ENCODE results near the gene DSCAM. TPM values are rescaled to one million over a fixed set of nuclear protein-coding genes. Genes with fewer than 3 reads are reported as not detected.

The DSCAM gene
- total RNA-seq, 1 experiment from 2014 or later = not detected

- DNase-seq (ENCODE audit: low read depth, low spot score) = no peak
- in situ Hi-C loops (cut with HindIII; ENCODE audit: low pct_unique_long_range_greater_than_20kb, low sequenced_read_pairs) = no loop called here
Observed at GRCh38 chr21:40562242-40563002, 284.5 kb downstream of the DSCAM start.

GRCh38 chr21:40556442-40556968 is 290.5 kb downstream of the DSCAM start:
- no peak for DNase-seq (ENCODE audit: low read depth, low spot score)
- in situ Hi-C loops (cut with HindIII; ENCODE audit: low pct_unique_long_range_greater_than_20kb, low sequenced_read_pairs) = no loop called here

GRCh38 chr21:40555021-40555528 is 291.9 kb downstream of the DSCAM start:
- in situ Hi-C loops (cut with HindIII; ENCODE audit: low pct_unique_long_range_greater_than_20kb, low sequenced_read_pairs) = no loop called here
- no peak for DNase-seq (ENCODE audit: low read depth, low spot score)

GRCh38 chr21:40553781-40554180 is 293.2 kb downstream of the DSCAM start:
- in situ Hi-C loops (cut with HindIII; ENCODE audit: low pct_unique_long_range_greater_than_20kb, low sequenced_read_pairs) = no loop called here
- DNase-seq (ENCODE audit: low read depth, low spot score) = no peak

- no peak for DNase-seq (ENCODE audit: low read depth, low spot score)
- in situ Hi-C loops (cut with HindIII; ENCODE audit: low pct_unique_long_range_greater_than_20kb, low sequenced_read_pairs) = no loop called here
Observed at GRCh38 chr21:40547906-40548513, 298.9 kb downstream of the DSCAM start.

GRCh38 chr21:40546647-40547046 is 300.3 kb downstream of the DSCAM start:
- DNase-seq (ENCODE audit: low read depth, low spot score) = no peak
- in situ Hi-C loops (cut with HindIII; ENCODE audit: low pct_unique_long_range_greater_than_20kb, low sequenced_read_pairs) = no loop called here

- DNase-seq (ENCODE audit: low read depth, low spot score) = no peak
- in situ Hi-C loops (cut with HindIII; ENCODE audit: low pct_unique_long_range_greater_than_20kb, low sequenced_read_pairs) = no loop called here
Observed at GRCh38 chr21:40540216-40540615, 306.7 kb downstream of the DSCAM start.

GRCh38 chr21:40534886-40535285 is 312.1 kb downstream of the DSCAM start:
- no peak for DNase-seq (ENCODE audit: low read depth, low spot score)
- in situ Hi-C loops (cut with HindIII; ENCODE audit: low pct_unique_long_range_greater_than_20kb, low sequenced_read_pairs) = no loop called here

GRCh38 chr21:40531431-40532110 is 315.4 kb downstream of the DSCAM start:
- DNase-seq (ENCODE audit: low read depth, low spot score) = no peak
- in situ Hi-C loops (cut with HindIII; ENCODE audit: low pct_unique_long_range_greater_than_20kb, low sequenced_read_pairs) = no loop called here

- in situ Hi-C loops (cut with HindIII; ENCODE audit: low pct_unique_long_range_greater_than_20kb, low sequenced_read_pairs) = no loop called here
- DNase-seq (ENCODE audit: low read depth, low spot score) = no peak
Observed at GRCh38 chr21:40531016-40531415, 315.9 kb downstream of the DSCAM start.

- no peak for DNase-seq (ENCODE audit: low read depth, low spot score)
Observed at GRCh38 chr21:40517646-40518045, 329.3 kb downstream of the DSCAM start.

GRCh38 chr21:40516335-40516734 is 330.6 kb downstream of the DSCAM start:
- DNase-seq (ENCODE audit: low read depth, low spot score) = no peak
- in situ Hi-C loops (cut with HindIII; ENCODE audit: low pct_unique_long_range_greater_than_20kb, low sequenced_read_pairs) = no loop called here

More at GRCh38 chr21:40517646-40518045, 329.3 kb downstream of the DSCAM start:
- in situ Hi-C loops (cut with HindIII; ENCODE audit: low pct_unique_long_range_greater_than_20kb, low sequenced_read_pairs) = no loop called here

GRCh38 chr21:40512590-40512989 is 334.4 kb downstream of the DSCAM start:
- in situ Hi-C loops (cut with HindIII; ENCODE audit: low pct_unique_long_range_greater_than_20kb, low sequenced_read_pairs) = no loop called here
- peak; percentile 47 for DNase-seq (ENCODE audit: low read depth, low spot score)

GRCh38 chr21:40507978-40508377 is 339.0 kb downstream of the DSCAM start:
- DNase-seq (ENCODE audit: low read depth, low spot score) = no peak
- in situ Hi-C loops (cut with HindIII; ENCODE audit: low pct_unique_long_range_greater_than_20kb, low sequenced_read_pairs) = no loop called here

GRCh38 chr21:40505681-40506080 is 341.3 kb downstream of the DSCAM start:
- in situ Hi-C loops (cut with HindIII; ENCODE audit: low pct_unique_long_range_greater_than_20kb, low sequenced_read_pairs) = no loop called here
- DNase-seq (ENCODE audit: low read depth, low spot score) = no peak

- DNase-seq (ENCODE audit: low read depth, low spot score) = no peak
- in situ Hi-C loops (cut with HindIII; ENCODE audit: low pct_unique_long_range_greater_than_20kb, low sequenced_read_pairs) = no loop called here
Observed at GRCh38 chr21:40505244-40505643, 341.7 kb downstream of the DSCAM start.

GRCh38 chr21:40504825-40505224 is 342.1 kb downstream of the DSCAM start:
- in situ Hi-C loops (cut with HindIII; ENCODE audit: low pct_unique_long_range_greater_than_20kb, low sequenced_read_pairs) = no loop called here
- DNase-seq (ENCODE audit: low read depth, low spot score) = no peak

GRCh38 chr21:40496116-40496515 is 350.8 kb downstream of the DSCAM start:
- no peak for DNase-seq (ENCODE audit: low read depth, low spot score)
- in situ Hi-C loops (cut with HindIII; ENCODE audit: low pct_unique_long_range_greater_than_20kb, low sequenced_read_pairs) = no loop called here

Data from SK-MEL-5 (cell line).